Left kidney (tissue), 2 donors: ENCODE data around the gene QPRT. TPM values are rescaled to one million over a fixed set of nuclear protein-coding genes. Genes with fewer than 3 reads are reported as not detected.
A peak's percentile ranks its signal among the peaks of the same experiment; 100 is the strongest.
"Not testable (repeated sequence)": the region's sequence is repeated elsewhere in the genome, so short reads cannot be mapped to it uniquely, and the experiment has no call there.

Experiments used
- DNase-seq: peaks from one replicate; pipeline ENCODE4 v3.0.0-alpha.2; 2013
- polyA plus RNA-seq: library from polyadenylated mRNA; unstranded; fragments of 120-200 nt; gene quantifications from one replicate; pipeline ENCODE4 v1.2.1, GENCODE V29; 2013; ENCODE audit not compliant: insufficient read length

Gene QPRT
- polyA plus RNA-seq, 1 donor: 148 TPM

DNA sequence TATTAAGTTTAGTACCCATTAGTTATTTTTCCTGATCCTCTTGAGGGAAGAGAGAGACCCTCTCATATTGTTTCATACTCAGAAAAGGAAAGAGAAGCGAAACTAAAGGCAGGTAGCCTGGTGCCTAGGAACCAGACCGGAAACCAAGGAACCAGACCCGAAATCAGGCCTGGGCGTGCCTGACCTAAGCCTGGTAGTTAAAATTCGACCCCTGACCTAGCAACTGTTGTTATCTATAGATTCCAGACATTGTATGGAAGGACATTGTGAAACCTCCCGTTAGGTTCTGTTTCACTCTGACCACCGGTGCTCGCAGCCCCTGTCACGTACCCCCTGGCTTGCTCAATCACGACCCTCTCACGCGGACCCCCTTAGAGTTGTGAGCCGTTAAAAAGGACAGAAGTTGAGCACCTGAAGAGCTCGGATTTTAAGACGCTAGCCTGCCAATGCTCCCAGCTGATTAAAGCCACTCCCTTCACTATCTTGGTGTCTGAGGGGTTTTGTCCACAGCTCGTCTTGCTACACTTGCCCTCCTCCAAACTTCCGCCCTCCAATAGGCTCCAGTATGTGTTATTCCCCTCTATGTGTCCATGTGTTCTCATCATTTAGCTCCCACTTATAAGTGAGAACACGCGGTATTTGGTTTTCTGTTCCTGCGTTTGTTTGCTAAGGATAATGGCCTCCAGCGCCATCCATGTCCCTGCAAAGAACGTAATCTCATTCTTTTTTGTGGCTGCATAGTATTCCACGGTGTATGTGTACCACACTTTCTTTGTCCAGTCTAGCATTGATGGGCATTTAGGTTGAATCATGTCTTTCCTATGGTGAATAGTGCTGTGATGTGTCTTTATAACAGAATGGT is 10.7 kb downstream of the QPRT start:
- DNase-seq: not testable (repeated sequence)

DNA sequence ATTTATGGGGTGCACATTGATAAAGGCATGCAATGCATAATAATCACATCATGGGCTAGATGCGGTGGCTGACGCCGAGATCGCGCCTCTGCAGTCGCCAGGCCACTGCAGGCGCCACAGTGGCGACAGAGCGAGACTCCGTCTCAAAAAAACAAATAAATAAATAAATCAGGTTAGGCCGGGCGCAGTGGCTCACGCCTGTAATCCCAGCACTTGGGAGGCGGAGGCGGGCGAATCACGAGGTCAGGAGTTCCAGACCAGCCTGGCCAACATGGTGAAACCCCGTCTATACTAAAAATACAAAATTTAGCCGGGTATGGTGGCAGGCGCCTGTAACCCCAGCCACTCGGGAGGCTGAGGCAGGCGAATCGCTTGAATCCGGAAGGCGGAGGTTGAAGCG is 13.6 kb downstream of the QPRT start:
- DNase-seq: not testable (repeated sequence)

DNA sequence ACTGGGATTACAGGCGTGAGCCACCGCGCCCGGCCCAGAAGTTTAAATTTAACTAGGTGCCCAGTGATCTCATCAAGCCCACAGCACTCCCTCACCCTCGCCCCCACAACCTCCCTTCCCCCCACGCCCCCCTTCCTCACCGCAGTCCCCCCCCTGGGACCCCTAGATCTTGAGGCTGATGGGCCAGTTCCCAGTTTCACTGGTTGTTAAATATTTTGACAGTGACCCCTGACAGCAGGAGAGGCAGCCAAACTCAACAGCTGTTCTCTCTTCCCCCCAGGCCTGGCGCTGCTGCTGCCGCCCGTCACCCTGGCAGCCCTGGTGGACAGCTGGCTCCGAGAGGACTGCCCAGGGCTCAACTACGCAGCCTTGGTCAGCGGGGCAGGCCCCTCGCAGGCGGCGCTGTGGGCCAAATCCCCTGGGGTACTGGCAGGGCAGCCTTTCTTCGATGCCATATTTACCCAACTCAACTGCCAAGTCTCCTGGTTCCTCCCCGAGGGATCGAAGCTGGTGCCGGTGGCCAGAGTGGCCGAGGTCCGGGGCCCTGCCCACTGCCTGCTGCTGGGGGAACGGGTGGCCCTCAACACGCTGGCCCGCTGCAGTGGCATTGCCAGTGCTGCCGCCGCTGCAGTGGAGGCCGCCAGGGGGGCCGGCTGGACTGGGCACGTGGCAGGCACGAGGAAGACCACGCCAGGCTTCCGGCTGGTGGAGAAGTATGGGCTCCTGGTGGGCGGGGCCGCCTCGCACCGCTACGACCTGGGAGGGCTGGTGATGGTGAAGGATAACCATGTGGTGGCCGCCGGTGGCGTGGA is 15.6 kb downstream of the QPRT start:
- DNase-seq: no peak

DNA sequence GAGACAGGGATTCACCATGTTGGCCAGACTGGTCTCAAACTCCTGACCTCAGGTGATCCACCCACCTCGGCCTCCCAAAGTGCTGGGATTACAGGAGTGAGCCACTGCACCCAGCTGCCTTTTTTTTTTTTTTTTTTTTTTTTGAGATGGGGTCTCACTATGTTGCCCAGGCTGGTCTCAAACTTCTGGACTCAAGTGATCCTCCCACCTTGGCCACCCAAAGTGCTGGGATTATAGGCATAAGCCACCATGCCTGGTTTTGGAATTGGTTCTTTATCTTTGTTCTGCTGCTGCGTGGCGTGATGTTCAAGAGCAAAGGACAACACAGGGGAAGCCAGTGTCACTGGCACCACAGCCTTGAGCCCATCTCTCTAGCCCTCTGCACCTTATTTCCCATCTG is 16.7 kb downstream of the QPRT start:
- DNase-seq: not testable (repeated sequence)

GRCh38 chr16:29696881-29697331 is 17.9 kb downstream of the QPRT start:
- DNase-seq: no peak

DNA sequence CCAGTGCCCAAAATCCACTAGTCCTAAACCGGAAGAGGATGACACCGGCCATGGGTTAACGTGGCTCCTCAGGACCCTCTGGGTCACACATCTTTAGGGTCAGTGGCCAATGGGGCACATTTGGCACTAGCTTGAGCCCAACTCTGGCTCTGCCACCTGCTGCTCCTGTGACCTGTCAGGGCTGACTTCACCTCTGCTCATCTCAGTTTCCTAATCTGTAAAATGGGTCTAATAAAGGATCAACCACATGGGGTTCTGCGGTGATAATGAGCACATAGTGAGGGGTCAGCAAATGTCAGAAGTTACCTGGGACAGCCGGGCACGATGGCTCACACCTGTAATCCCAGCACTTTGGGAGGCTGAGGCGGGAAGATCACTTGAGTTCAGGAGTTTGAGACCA is 18.4 kb downstream of the QPRT start:
- no peak for DNase-seq

GRCh38 chr16:29698042-29698441 is 19.1 kb downstream of the QPRT start:
- no peak for DNase-seq

- no peak for DNase-seq
Observed at GRCh38 chr16:29698484-29699323, 19.7 kb downstream of the QPRT start.

- no peak for DNase-seq
Observed at GRCh38 chr16:29699324-29700219, 20.6 kb downstream of the QPRT start.

GRCh38 chr16:29700253-29700987 is 21.4 kb downstream of the QPRT start:
- DNase-seq: no peak

GRCh38 chr16:29701214-29701555 is 22.2 kb downstream of the QPRT start:
- no peak for DNase-seq

DNA sequence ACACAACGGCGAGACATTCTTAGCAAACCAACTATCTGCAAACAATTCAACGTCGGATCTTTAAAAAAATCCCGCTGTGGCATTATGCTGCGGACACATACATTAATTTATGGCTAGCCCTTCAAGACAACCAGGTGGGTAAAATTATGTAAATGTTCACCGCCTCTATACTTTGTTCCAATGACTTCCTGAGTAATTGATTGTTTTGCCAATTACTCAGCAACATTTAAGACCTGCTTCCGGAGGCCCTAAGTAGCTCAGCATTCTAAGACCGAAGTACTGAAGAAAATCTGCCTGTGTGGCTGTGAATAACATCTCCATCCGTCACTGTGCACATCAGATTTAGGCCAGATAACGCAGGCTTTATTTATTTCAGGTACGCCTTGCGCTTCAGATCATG is 23.3 kb downstream of the QPRT start:
- DNase-seq: no peak

DNA sequence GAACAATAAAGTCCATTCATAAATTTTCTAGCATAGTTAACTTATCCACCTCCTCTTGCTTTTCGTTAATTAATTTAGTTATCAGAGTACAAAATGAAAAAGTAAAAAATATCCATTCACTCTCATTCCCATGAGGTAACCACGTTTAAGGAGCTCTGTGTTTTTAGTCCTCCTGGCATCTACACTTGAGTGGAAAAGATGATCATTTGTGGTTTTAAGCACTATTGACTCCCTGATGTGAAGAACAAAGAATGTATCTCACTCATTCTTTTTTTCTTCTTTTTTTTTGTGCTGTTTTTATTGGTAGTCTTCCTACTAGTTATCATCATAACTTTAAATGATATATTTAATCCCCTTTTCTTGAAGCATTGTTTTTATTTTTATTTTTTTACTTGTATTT is 26.1 kb downstream of the QPRT start:
- no peak for DNase-seq

DNA sequence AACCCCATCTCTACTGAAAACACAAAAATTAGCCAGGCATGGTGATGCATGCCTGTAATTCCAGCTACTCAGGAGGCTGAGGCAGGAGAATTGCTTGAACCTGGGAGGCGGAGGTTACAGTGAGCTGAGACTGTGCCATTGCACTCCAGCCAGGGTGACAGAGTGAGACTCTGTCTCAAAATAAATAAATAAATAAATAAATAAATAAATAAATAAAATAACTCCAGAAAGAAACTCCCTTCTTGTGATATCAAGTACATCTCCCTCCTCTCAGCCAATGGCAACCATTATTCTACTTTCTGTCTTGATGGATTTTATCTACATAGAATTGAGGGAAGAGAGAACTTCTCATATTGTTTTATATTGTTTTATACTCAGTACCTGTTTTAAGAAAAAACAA is 28.2 kb downstream of the QPRT start:
- DNase-seq: not testable (repeated sequence)

DNA sequence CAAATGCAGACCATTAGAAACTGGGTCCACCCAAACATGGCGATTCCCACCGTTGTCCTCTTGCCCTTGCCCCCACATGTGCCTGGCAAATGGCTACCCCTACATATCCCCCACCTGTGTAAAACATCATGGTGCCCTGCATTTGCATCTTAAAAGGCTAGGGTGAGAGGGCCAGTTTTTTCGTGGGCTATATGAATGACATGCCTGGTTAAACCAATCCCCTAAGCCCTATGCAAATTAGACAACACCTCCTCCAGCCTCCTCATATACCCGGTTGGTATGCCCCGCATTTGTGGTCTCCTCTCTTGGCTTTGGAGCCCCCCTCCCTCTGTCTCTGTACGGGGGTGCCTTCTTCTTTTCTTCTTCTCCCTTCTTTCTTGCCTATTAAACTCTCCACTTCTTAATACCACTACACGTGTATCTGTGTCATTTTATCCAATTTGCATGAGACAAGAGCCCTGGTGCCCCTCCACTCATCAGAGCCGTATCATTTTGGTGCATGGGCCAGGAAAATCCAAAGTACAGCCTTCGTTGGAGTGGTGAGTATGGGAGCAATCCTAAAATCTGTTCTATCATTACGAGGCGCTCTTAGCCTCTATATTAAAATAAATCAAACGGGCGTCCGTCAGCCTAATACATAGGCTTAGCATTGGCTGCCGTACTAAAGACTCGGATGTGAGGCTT is 30.1 kb downstream of the QPRT start:
- no peak for DNase-seq

DNA sequence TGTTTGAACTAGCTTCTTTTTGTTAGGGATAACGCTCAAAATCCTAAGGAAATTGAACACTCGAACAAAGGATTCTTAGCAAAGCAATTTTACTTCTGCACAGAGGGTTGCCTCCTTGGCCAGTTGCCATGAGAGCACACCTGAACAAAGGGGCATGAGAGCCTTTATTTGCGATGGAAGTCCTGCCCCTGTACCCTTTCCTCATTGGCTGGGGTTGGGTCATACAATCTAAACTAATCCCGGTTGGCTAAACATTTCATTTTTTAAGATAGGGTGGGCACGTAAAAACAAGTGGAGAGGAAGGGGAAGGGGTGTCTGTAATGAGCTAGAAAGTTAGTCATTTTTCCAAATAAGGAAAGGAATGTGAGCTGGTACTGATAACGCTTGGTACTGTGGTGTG is 30.7 kb downstream of the QPRT start:
- not testable (repeated sequence) for DNase-seq

- DNase-seq: peak; percentile 59
Observed at GRCh38 chr16:29710227-29711219, 31.5 kb downstream of the QPRT start.

- DNase-seq: no peak
Observed at GRCh38 chr16:29712809-29713208, 33.8 kb downstream of the QPRT start.

DNA sequence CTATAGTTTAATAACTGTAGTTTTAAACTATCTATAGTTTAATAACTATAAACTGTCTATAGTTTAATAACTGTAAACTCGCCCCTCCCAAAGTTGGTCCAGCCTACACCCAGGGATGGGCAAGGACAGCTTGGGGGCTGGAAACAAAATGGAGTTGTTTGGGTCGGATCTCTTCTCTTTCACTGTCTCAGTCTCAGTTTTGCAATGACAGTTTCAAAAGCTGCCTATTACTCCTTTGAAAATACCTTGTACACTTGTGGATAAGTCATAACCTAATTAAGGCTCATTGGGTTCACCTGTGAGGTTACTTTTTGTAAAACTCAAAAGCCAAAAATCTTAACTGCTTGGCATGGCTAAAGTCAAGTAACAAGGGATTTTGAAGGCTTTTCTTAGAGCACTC is 35.4 kb downstream of the QPRT start:
- no peak for DNase-seq
